Measurements from ENCODE around the gene EXOC6B.

- TF ChIP-seq FOXK2 (conservative IDR thresholded peaks at IDR 0.05 in 1 of 2, IDR thresholded peaks at IDR 0.05 in 1 of 2; ENCODE audit: low read depth in 2 of 2), result no peak
- no peak for TF ChIP-seq SRF (CRISPR knock-in tag; IDR thresholded peaks at IDR 0.05)
- no peak for TF ChIP-seq COPS2 (conservative IDR thresholded peaks at IDR 0.05)
- TF ChIP-seq ZNF133 (CRISPR knock-in tag; IDR thresholded peaks at IDR 0.05), result no peak
- TF ChIP-seq MYBL2 (IDR thresholded peaks at IDR 0.05; ENCODE audit: low read depth), result no peak
- TF ChIP-seq MYBL2 (CRISPR knock-in tag; IDR thresholded peaks at IDR 0.05; ENCODE audit: borderline replicate concordance), result no peak
Observed at GRCh38 chr2:72155151-72155550, 670.7 kb downstream of the EXOC6B start.

All from K562 (cell line).